Measurements from ENCODE around the gene PFDN6. TPM values are rescaled to one million over a fixed set of nuclear protein-coding genes. Genes with fewer than 3 reads are reported as not detected.
"Not testable (repeated sequence)": the region's sequence is repeated elsewhere in the genome, so short reads cannot be mapped to it uniquely, and the experiment has no call there.

The PFDN6 gene
- total RNA-seq, 2 experiments from 2014 or later = 65.4 to 96.9 TPM

DNA sequence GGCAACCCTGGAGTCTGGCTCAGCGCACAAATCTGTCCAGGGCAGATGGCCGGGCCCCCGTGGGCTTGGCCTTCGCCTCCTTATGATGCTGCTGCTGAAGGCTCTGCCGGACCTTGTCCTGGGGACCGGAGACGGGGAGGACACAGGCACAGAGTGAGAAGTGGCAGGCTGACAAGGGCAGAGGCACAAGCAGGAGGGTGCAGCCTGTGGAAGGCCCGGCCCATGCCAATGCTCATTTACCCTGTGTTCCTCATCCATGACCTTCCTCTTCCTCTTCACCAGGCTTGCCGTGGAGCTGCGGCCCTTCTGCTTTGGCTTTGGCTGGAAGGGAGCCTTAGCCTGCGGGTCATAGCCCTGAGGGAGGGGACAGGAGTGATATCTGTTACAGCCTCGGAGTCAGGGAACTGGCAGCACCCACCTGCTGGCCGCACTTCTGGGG is 10.1 kb upstream of the PFDN6 start:
- intact Hi-C loops (cut with DNase I, micrococcal nuclease) = loop anchor here in 1 of 2 experiments (10.0 kb wide), 1 partner anchor 1304 kb away; the partner anchor contains the start of gene DXO
- peaks cover 31% of the 10 kb centered on the region for H3K4me1 Mint-ChIP-seq
- ATAC-seq (no peak), DNase-seq (no peak)
- H3K36me3 Mint-ChIP-seq (ENCODE audit: low read depth) = peaks cover 35% of the 10 kb centered on the region
- CTCF ChIA-PET = interaction anchor here (0.8 to 4.0 kb wide), 6 partner anchors 10 to 160 kb away, joined by 3 to 17 read pairs (median 3); partner anchors contain the start of genes PFDN6, WDR46 and ZBTB22
- no peak overlapping the region for H3K27ac Mint-ChIP-seq
- H3K9me3 Mint-ChIP-seq (ENCODE audit: low read depth) = no peaks in the 10 kb centered on the region
- POLR2A ChIA-PET = no interaction called here
- no peaks in the 10 kb centered on the region for H3K27me3 Mint-ChIP-seq
- H3K4me3 Mint-ChIP-seq = no peak overlapping the region

DNA sequence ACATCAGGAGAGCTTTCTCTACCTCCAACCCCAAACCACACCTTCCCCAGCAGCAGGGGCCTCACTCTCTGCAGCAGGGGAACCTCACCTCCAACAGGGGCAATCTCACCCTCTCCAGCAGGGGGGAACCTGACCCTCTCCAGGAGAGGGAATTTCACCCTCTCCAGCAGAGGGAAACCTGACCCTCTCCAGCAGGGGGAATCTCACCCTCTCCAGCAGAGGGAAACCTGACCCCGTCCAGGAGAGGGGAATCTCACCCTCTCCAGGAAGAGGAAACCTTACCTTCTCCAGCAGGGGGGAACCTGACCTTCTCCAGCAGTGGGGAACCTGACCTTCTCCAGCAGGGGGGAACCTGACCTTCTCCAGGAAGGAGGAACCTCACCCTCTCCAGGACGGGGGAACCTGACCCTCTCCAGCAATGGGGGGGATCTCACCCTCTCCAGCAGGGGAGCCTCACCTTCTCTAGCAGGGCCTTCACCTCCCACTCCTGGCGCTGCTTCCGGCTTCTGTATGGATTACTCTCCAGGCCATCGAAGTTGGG is 9.4 kb upstream of the PFDN6 start:
- Mint-ChIP-seq H3K36me3 (ENCODE audit: low read depth) (peaks cover 33% of the 10 kb centered on the region), H3K27ac (no peak overlapping the region), H3K27me3 (no peaks in the 10 kb centered on the region), H3K4me1 (peaks cover 24% of the 10 kb centered on the region), H3K4me3 (no peak overlapping the region), H3K9me3 (ENCODE audit: low read depth) (no peaks in the 10 kb centered on the region)
- ChIA-PET CTCF (interaction anchor here (0.6 to 4.0 kb wide), 3 partner anchors 8 to 19 kb away, joined by 3 to 17 read pairs (median 3); partner anchors contain the start of genes PFDN6, RGL2, RPS18 and VPS52), POLR2A (no interaction called here)
- DNase-seq = peak; percentile 40
- intact Hi-C loops (cut with DNase I, micrococcal nuclease) = loop anchor here in 1 of 2 experiments (10.0 kb wide), 1 partner anchor 1305 kb away; the partner anchor contains the start of gene DXO
- ATAC-seq = no peak

DNA sequence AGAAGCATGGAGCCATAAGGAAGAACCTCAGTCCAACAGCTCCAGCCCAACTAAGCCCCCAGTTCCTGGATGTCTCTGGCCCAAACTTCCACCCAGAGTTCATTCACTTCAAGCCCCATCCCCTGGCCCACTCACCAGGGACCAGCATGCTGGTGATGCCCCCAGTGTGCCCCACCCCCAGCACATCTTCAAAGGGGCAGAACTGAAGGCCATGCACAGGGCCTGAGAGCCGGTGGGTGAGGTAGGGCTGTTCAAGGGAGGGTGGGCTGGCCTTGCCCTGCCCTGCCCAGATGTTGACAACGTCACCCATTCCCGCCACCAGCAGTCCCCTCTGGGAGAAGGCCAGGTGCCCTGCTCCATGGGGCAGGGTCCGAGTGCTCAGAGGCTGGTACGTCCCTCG is 8.9 kb upstream of the PFDN6 start:
- Mint-ChIP-seq H3K27me3 (no peaks in the 10 kb centered on the region), H3K27ac (no peak overlapping the region), H3K36me3 (ENCODE audit: low read depth) (peaks cover 28% of the 10 kb centered on the region), H3K4me1 (peaks cover 20% of the 10 kb centered on the region), H3K4me3 (no peak overlapping the region), H3K9me3 (ENCODE audit: low read depth) (no peaks in the 10 kb centered on the region)
- DNase-seq (no peak), ATAC-seq (no peak)
- intact Hi-C loops (cut with DNase I, micrococcal nuclease) = no loop called here
- CTCF ChIA-PET = interaction anchor here (0.6 to 1.2 kb wide), 3 partner anchors 9 to 142 kb away, joined by 3 read pairs; partner anchors contain the start of genes RGL2, RPS18 and VPS52
- POLR2A ChIA-PET = interaction anchor here (1.0 kb wide), 1 partner anchor 9 kb away, joined by 3 read pairs; the partner anchor contains the start of genes RPS18 and VPS52

DNA sequence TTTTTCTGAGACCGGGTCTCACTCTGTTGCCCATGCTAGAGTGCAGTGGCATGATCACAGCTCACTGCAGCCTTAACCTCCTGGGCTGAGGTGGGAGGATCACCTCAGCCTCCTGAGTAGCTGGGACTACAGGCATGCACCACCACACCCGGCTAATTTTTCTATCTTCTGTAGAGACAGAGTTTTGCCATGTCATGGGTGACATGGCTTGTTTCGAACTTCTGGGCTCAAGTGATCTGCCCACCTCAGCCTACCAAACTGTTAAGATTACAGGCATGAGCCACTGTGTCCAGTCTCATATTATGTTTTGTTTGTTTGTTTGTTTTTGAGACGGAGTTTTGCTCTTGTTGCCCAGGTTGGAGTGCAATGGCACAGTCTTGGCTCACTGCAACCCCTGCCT is 4.2 kb upstream of the PFDN6 start:
- intact Hi-C loops (cut with DNase I, micrococcal nuclease) = loop anchor here in 1 of 2 experiments (5.0 kb wide), 1 partner anchor 1108 kb away; the partner anchor contains the start of genes AGPAT1 and RNF5

DNA sequence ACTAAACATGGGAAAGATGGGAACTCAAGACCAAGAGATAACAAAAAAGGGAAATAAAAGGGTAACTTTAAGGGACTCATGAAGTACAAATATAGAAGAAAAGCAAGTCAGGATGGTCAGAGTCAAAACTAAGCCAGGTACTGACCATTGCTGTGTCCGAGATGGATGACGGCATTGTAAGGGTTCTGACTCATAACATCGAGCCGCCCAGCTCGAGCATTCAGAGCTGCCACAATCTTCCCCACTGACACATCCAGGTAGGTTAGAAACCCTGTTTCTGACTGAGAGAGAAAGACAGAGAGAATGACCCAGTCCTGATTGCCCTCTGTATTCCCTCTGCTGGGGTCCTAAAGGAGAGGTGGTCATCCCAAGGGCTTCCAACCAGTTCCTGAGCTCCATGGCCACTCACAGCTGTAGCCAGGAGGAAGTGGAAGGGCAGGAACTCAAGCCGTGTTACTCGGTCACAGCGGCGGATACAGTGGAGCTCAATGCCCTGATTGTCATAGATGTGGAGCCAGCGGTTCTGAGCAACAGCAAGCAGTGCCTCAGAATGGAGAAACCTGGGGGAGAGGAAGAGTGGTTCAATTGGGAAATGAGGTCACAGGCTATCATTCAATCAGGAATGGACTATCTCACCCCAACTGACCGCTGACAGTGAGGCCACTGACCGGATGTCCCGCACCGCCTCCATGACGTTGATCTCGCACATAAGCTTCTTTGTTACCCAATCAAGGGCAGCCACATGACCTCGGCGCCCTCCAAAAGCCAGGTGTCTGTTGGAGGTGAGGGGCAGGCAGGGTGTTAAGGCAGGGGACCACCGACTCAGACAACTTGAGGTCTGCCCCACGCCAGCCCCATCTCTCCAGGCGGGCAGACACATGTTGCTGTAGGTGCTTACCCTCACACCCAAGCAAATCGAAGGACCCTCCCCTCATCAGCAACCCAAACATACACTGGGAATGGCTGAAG is 2.2 kb upstream of the PFDN6 start:
- intact Hi-C loops (cut with DNase I, micrococcal nuclease) = loop anchor here in 1 of 2 experiments (5.0 kb wide), 1 partner anchor 1110 kb away; the partner anchor contains the start of genes AGPAT1 and RNF5
- ATAC-seq = no peak
- Mint-ChIP-seq H3K27me3 (no peaks in the 10 kb centered on the region), H3K4me1 (peaks cover 37% of the 10 kb centered on the region), H3K36me3 (ENCODE audit: low read depth) (peaks cover 48% of the 10 kb centered on the region), H3K9me3 (ENCODE audit: low read depth) (no peaks in the 10 kb centered on the region), H3K27ac (peak overlapping the region; percentile 55), H3K4me3 (peak overlapping the region; percentile 98)
- ChIA-PET POLR2A (interaction anchor here (1.4 to 2.4 kb wide), 2 partner anchors 10 to 12 kb away, joined by 5 to 14 read pairs; partner anchors contain the start of genes B3GALT4 and RGL2), CTCF (interaction anchor here (0.5 to 2.3 kb wide), 4 partner anchors 12 to 307 kb away, joined by 3 to 17 read pairs (median 4); partner anchors contain the start of gene RGL2)
- no peak for DNase-seq

More for the DNA sequence above, 4.2 kb upstream of the PFDN6 start:
- CTCF ChIA-PET; H3K9me3 Mint-ChIP-seq (ENCODE audit: low read depth); POLR2A ChIA-PET; H3K27me3 Mint-ChIP-seq; ATAC-seq; H3K27ac Mint-ChIP-seq; DNase-seq; H3K4me3 Mint-ChIP-seq: not testable (repeated sequence)
- peaks cover 24% of the 10 kb centered on the region for H3K4me1 Mint-ChIP-seq
- peaks cover 34% of the 10 kb centered on the region for H3K36me3 Mint-ChIP-seq (ENCODE audit: low read depth)

DNA sequence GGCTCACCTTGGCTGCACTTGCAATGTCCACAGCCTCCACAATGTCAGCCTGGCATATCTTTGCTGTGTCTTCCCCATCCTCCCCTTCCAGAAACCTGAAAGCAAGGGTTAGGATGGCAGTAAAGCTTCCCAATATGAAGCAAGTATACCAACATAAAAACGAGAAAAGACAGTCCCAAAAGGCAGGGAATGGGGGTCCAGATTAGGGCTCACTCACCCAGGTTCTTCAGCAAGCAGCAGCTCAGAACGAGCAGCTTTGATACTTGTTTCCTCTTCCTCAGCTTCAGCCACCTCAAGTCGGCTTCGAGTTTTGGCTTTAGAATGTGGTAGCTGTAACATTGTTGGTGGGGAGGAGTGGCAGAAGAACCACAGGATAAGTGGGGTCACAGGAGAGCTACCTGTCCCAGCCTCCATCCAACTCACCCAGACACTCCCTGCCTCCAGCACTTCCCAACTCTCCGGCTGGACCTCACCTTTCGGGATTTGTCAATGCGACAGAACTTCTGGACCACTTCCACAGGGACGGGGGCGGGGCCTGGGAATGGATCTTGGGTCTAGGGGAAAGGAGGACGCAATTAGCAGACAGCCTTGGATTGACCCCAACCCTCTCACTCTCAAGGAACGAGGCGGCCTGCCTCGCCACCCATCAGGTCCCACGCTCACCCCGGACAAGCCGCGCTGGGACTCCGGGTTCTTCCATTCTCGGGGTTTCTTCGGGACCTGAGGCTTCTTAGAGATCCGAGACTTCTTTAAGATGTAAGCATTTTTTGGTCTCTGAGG is 1.1 kb upstream of the PFDN6 start:
- intact Hi-C loops (cut with DNase I, micrococcal nuclease) = loop anchor here in 1 of 2 experiments (2.0 to 5.0 kb wide), 2 partner anchors 122 to 1111 kb away; partner anchors contain the start of genes AGPAT1, PHF1 and RNF5
- ChIA-PET POLR2A (interaction anchor here (0.6 to 2.9 kb wide), 8 partner anchors 11 to 131 kb away, joined by 3 to 25 read pairs (median 4); partner anchors contain the start of genes B3GALT4, RGL2, RPS18 and VPS52), CTCF (interaction anchor here (0.5 to 3.0 kb wide), 10 partner anchors 10 to 421 kb away, joined by 3 to 17 read pairs (median 5); partner anchors contain the start of genes B3GALT4, HLA-DPA1, RGL2 and RPS18)
- Mint-ChIP-seq H3K36me3 (ENCODE audit: low read depth) (peaks cover 53% of the 10 kb centered on the region), H3K9me3 (ENCODE audit: low read depth) (no peaks in the 10 kb centered on the region), H3K4me3 (peak overlapping the region; percentile 98), H3K27me3 (no peaks in the 10 kb centered on the region), H3K4me1 (peaks cover 37% of the 10 kb centered on the region), H3K27ac (peak overlapping the region; percentile 97)
- no peak for ATAC-seq
- DNase-seq = no peak

DNA sequence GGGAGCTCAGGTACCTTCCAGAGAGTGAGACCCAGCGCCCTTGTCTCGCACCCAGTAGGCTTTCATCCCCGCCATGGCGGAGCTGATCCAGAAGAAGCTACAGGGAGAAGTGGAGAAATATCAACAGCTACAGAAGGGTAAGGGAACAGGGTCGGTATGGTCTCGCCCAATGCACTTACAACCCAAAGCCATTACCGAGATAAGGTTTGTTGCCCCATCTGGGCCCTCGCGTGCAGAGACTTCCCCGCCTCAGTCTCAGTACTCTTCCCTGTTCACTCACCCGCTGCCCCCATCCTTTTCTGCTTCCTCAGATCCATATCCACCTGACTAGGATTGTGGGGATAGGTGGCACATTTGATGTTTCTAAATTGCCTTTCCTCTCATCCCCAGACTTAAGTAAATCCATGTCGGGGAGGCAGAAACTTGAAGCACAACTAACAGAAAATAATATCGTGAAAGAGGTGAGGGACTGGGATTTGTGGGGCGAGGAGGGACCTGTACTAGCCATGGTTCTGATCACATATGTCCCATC is 449 bp downstream of the PFDN6 start:
- DNase-seq = no peak
- POLR2A ChIA-PET = interaction anchor here (0.6 to 2.9 kb wide), 8 partner anchors 9 to 437 kb away, joined by 3 to 25 read pairs (median 4); partner anchors contain the start of genes B3GALT4, RGL2, RPS18 and VPS52
- intact Hi-C loops (cut with DNase I, micrococcal nuclease) = loop anchor here (1.0 to 5.0 kb wide), 12 partner anchors 9 to 1113 kb away; partner anchors contain the start of genes B3GALT4 (in 2 of the 2), KIFC1 (in 2 of the 2), AGPAT1 (in 1 of the 2) and LEMD2 (in 1 of the 2)
- peaks cover 37% of the 10 kb centered on the region for H3K4me1 Mint-ChIP-seq
- peak overlapping the region; percentile 97 for H3K27ac Mint-ChIP-seq
- H3K27me3 Mint-ChIP-seq = no peaks in the 10 kb centered on the region
- peak overlapping the region; percentile 98 for H3K4me3 Mint-ChIP-seq
- no peak for ATAC-seq
- CTCF ChIA-PET = interaction anchor here (0.6 to 3.0 kb wide), 7 partner anchors 9 to 281 kb away, joined by 3 to 17 read pairs (median 7); partner anchors contain the start of genes B3GALT4 and RGL2
- peaks cover 47% of the 10 kb centered on the region for H3K36me3 Mint-ChIP-seq (ENCODE audit: low read depth)
- no peaks in the 10 kb centered on the region for H3K9me3 Mint-ChIP-seq (ENCODE audit: low read depth)

DNA sequence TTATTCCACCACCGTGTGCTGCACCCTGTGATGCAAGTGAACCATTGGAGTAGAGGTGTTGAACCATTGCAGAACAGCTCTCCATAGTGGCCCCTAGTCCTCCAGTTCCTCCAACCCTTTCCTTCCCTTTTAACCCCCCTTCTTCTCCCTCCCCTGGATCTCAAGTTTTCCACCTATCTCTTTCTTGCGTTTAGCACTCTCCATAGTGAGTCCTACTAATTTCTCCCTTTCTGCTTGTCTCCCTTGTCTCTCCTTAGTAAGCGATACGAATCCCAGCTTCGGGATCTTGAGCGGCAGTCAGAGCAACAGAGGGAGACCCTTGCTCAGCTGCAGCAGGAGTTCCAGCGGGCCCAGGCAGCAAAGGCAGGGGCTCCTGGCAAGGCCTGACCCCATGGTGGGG is 1.1 kb downstream of the PFDN6 start:
- H3K27ac Mint-ChIP-seq = peak overlapping the region; percentile 97
- H3K9me3 Mint-ChIP-seq (ENCODE audit: low read depth) = no peaks in the 10 kb centered on the region
- peak overlapping the region; percentile 98 for H3K4me3 Mint-ChIP-seq
- no peaks in the 10 kb centered on the region for H3K27me3 Mint-ChIP-seq
- ChIA-PET CTCF (interaction anchor here (0.6 to 3.0 kb wide), 5 partner anchors 9 to 171 kb away, joined by 3 to 17 read pairs (median 7); partner anchors contain the start of genes B3GALT4 and RGL2), POLR2A (interaction anchor here (2.9 kb wide), 1 partner anchor 14 kb away, joined by 25 read pairs; the partner anchor contains the start of gene B3GALT4)
- intact Hi-C loops (cut with DNase I, micrococcal nuclease) = no loop called here
- H3K4me1 Mint-ChIP-seq = peaks cover 37% of the 10 kb centered on the region
- peaks cover 46% of the 10 kb centered on the region for H3K36me3 Mint-ChIP-seq (ENCODE audit: low read depth)
- no peak for DNase-seq
- no peak for ATAC-seq

DNA sequence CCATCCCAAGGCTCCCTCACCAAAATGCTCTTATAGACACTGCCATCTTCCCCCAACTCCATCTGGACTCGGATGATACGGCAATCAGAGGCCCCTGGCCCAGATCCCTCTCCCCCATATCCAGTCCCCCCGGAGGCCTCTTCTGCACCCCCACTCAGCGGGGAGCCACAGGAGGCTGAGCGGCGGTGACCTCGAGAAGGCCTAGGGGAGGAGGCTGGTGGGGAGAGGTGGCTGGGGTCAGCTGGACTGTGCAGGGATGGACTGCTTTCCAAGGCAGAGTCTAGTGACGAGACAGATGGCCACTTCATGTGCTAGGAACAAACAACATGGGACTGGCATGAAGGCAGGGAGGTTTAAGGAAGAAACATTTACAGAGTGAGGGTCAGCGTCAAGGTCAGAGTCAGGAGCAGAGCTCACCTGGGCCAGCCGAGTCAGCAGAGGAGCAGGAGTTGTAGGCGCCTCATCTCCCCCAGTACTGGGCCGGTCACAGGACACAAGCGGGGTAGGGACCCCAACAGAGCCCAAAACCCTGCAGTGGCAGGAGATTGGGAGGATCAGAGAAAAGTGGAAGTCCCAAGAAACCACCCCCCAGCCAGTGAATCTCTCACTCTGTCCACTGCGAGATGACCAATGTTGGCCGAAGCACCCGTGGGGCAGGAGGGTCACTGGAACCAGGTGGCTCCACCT is 3.7 kb downstream of the PFDN6 start:
- ChIA-PET POLR2A (no interaction called here), CTCF (interaction anchor here (0.5 to 0.9 kb wide), 2 partner anchors 52 to 183 kb away, joined by 3 read pairs; no protein-coding TSS in a partner anchor)
- H3K4me3 Mint-ChIP-seq = no peak overlapping the region
- H3K9me3 Mint-ChIP-seq (ENCODE audit: low read depth) = no peaks in the 10 kb centered on the region
- ATAC-seq (no peak), DNase-seq (no peak)
- intact Hi-C loops (cut with DNase I, micrococcal nuclease) = no loop called here
- H3K27ac Mint-ChIP-seq = no peak overlapping the region
- peaks cover 30% of the 10 kb centered on the region for H3K36me3 Mint-ChIP-seq (ENCODE audit: low read depth)
- H3K27me3 Mint-ChIP-seq = no peaks in the 10 kb centered on the region
- peaks cover 30% of the 10 kb centered on the region for H3K4me1 Mint-ChIP-seq

Measured in activated CD4-positive, alpha-beta T cell treated with anti-CD3 and anti-CD28 coated beads for 36 hours (primary cell).